Thyroid gland (tissue), 4 donors: ENCODE data around the gene ADGRF1. TPM values are rescaled to one million over a fixed set of nuclear protein-coding genes. Genes with fewer than 3 reads are reported as not detected.

ENCODE experiments used
- DNase-seq, 2 donors: peaks; one replicate each; pipeline ENCODE4 v3.0.0-alpha.2; 2019
- H3K27ac ChIP-seq, 3 donors: fragments of 200-600 bp; sonication (generic); 1 replicate in 2 of 3; 2 replicates in 1 of 3; pipeline ENCODE4 v1.5.1; 2016 to 2019; ENCODE audit warnings: mild to moderate bottlenecking in 1 of 3, moderate library complexity in 1 of 3
- H3K27me3 ChIP-seq: fragments of 200-600 bp; sonication (generic); one replicate; pipeline ENCODE4 v1.5.1; 2019
- H3K36me3 ChIP-seq, 2 donors: fragments of 200-600 bp; sonication (generic); one replicate each; pipeline ENCODE4 v1.5.1; 2016 to 2019
- H3K4me1 ChIP-seq, 2 donors: fragments of 200-600 bp; sonication (generic); one replicate each; pipeline ENCODE4 v1.5.1; 2017 to 2019
- H3K4me3 ChIP-seq, 3 donors: fragments of 200-600 bp; sonication (generic); replicated peaks in 1 of 3; 1 replicate in 2 of 3; 2 replicates in 1 of 3; pipeline ENCODE4 v1.5.1; 2016; ENCODE audit warnings: mild to moderate bottlenecking in 1 of 3
- H3K9me3 ChIP-seq: fragments of 200-600 bp; sonication (generic); one replicate; pipeline ENCODE4 v1.5.1; 2017
- CTCF ChIP-seq, 6 experiments: fragments of 200-600 bp in 3 of 6; fragments of 450-650 bp in 3 of 6; sonication (generic) in 3 of 6; IDR thresholded peaks; one replicate each; pipeline ENCODE4 v1.5.1; 2016 to 2019; ENCODE audit warnings: antibody characterized with exemption in 6 of 6, mild to moderate bottlenecking in 2 of 6, inconsistent platforms in 1 of 6, moderate library complexity in 1 of 6
- POLR2A ChIP-seq, 2 donors: fragments of 450-650 bp; IDR thresholded peaks; one replicate each; pipeline ENCODE4 v1.6.1; 2017; ENCODE audit warnings: antibody characterized with exemption in 2 of 2, mild to moderate bottlenecking in 2 of 2, moderate library complexity in 1 of 2
- WGBS, 2 donors: methylation state at CpG; one replicate each; pipeline ENCODE4 v1.1.5; 2017; 5-methylcytosine and 5-hydroxymethylcytosine counted together
- intact Hi-C: fragments of 100-400 bp; cut with DNase I; formaldehyde crosslinking; loops from one replicate; pipeline ENCODE4 v1.15.1; 2023
- total RNA-seq, 4 donors: library from RNA; depleted of rRNA; stranded (reverse); fragments of >200 nt; gene quantifications; one replicate each; pipeline ENCODE4 v1.2.3, GENCODE V29; 2016

The ADGRF1 gene
- total RNA-seq, 4 donors from 2014 or later = 15.1 to 36.2 (median 19.3) TPM

- peak in 1 of 2 donors; percentile 12 for TF ChIP-seq POLR2A (IDR thresholded peaks at IDR 0.05)
- no peak for TF ChIP-seq CTCF (IDR thresholded peaks at IDR 0.05)
Observed at GRCh38 chr6:47044397-47044796, 2.3 kb upstream of the ADGRF1 start.

GRCh38 chr6:47043286-47043685, 1.2 kb upstream of the ADGRF1 start:
- Histone ChIP-seq H3K4me1 (peaks cover 23 to 40% of the 10 kb centered on the region in 2 donors), H3K27me3 (no peaks in the 10 kb centered on the region), H3K36me3 (no peaks in the 10 kb centered on the region), H3K27ac (peak overlapping the region; percentile 62 to 82 (median 74)), H3K4me3 (no peak overlapping the region), H3K9me3 (no peaks in the 10 kb centered on the region)
- no peak for TF ChIP-seq CTCF (IDR thresholded peaks at IDR 0.05)
- no peak for TF ChIP-seq POLR2A (IDR thresholded peaks at IDR 0.05)
- intact Hi-C loops = loop anchor here (10.0 kb wide), 1 partner anchor 48 kb away; no protein-coding TSS in a partner anchor
- WGBS, 2 donors = 91 to 94% methylated on average over 1 of the region's 1 CpG
- no peak for DNase-seq

More at GRCh38 chr6:47044397-47044796, 2.3 kb upstream of the ADGRF1 start:
- Histone ChIP-seq H3K4me3 (no peak overlapping the region), H3K36me3 (no peaks in the 10 kb centered on the region), H3K27me3 (no peaks in the 10 kb centered on the region), H3K27ac (peak overlapping the region; percentile 19 to 82 (median 74)), H3K4me1 (peaks cover 23 to 40% of the 10 kb centered on the region in 2 donors), H3K9me3 (no peaks in the 10 kb centered on the region)
- WGBS, 2 donors = 52 to 55% methylated on average over 5 of the region's 5 CpGs
- DNase-seq = no peak
- intact Hi-C loops = loop anchor here (10.0 kb wide), 1 partner anchor 50 kb away; no protein-coding TSS in a partner anchor

GRCh38 chr6:47041741-47042140, 391 bp downstream of the ADGRF1 start:
- intact Hi-C loops = loop anchor here (10.0 kb wide), 1 partner anchor 47 kb away; no protein-coding TSS in a partner anchor
- Histone ChIP-seq H3K36me3 (no peaks in the 10 kb centered on the region), H3K9me3 (no peaks in the 10 kb centered on the region), H3K4me1 (peaks cover 23 to 33% of the 10 kb centered on the region in 2 donors), H3K27me3 (no peaks in the 10 kb centered on the region), H3K27ac (peak overlapping the region; percentile 62 to 82 (median 74)), H3K4me3 (no peak overlapping the region)
- no peak for DNase-seq
- WGBS, 2 donors = 38 to 41% methylated on average over 2 of the region's 2 CpGs
- TF ChIP-seq POLR2A (IDR thresholded peaks at IDR 0.05) (no peak), CTCF (IDR thresholded peaks at IDR 0.05) (no peak)

- intact Hi-C loops = no loop called here
- DNase-seq = peak; percentile 72 to 76
Observed at GRCh38 chr6:47034926-47035325, 7.2 kb downstream of the ADGRF1 start.

More at GRCh38 chr6:47034926-47035325, 7.2 kb downstream of the ADGRF1 start:
- no peaks in the 10 kb centered on the region for H3K27me3 ChIP-seq
- peak overlapping the region; percentile 67 to 74 (median 68) for H3K27ac ChIP-seq
- WGBS, 2 donors = 8 to 16% methylated on average over 6 of the region's 6 CpGs
- H3K4me3 ChIP-seq = no peak overlapping the region
- no peaks in the 10 kb centered on the region for H3K9me3 ChIP-seq
- TF ChIP-seq POLR2A (IDR thresholded peaks at IDR 0.05) = peak in 1 of 2 donors; percentile 17
- no peak for TF ChIP-seq CTCF (IDR thresholded peaks at IDR 0.05)
- H3K4me1 ChIP-seq = peaks cover 25 to 46% of the 10 kb centered on the region in 2 donors
- H3K36me3 ChIP-seq = no peaks in the 10 kb centered on the region
